Caco-2 (cell line): ENCODE results near the gene SSMEM1. TPM values are rescaled to one million over a fixed set of nuclear protein-coding genes. Genes with fewer than 3 reads are reported as not detected.
"Not testable (repeated sequence)": the region's sequence is repeated elsewhere in the genome, so short reads cannot be mapped to it uniquely, and the experiment has no call there.

ENCODE experiments used
- BruUV-seq: library from RNA; stranded (reverse); fragments of 400-500 nt; replicated peaks from 2 replicates; lab custom pipeline; 2021; lab: Mats Ljungman, UMichigan
- CTCF ChIA-PET: fragments of 300-600 bp; sonication (Branson Sonifier 250); formaldehyde crosslinking; loops from one replicate; lab custom pipeline; 2022; ENCODE audit warnings: antibody characterized with exemption; lab: Charles Lee
- POLR2A ChIA-PET: fragments of 300-600 bp; sonication (Branson Sonifier 250); formaldehyde crosslinking; loops from one replicate; lab custom pipeline; 2022; ENCODE audit warnings: antibody characterized with exemption; lab: Charles Lee
- DNase-seq, 2 experiments: peaks; one replicate each; pipeline versions ENCODE4 v3.0.0 to v3.0.0-alpha.2; 2020 to 2022
- H3K27me3 ChIP-seq: replicated peaks from 2 replicates; pipeline ENCODE4 v1.6.0; 2011; ENCODE audit warnings: low read length; ENCODE audit not compliant: control insufficient read depth, insufficient read depth
- H3K36me3 ChIP-seq: 2 replicates; pipeline ENCODE4 v1.5.1; 2011; ENCODE audit warnings: low read length; ENCODE audit not compliant: control insufficient read depth, insufficient read depth
- H3K4me1 ChIP-seq: fragments of 250-450 bp; sonication (Bioruptor Pico); 2 replicates; pipeline ENCODE4 v1.5.1; 2020; ENCODE audit warnings: mild to moderate bottlenecking
- H3K4me3 ChIP-seq: 2 replicates; pipeline ENCODE4 v1.5.1; 2011; ENCODE audit warnings: low read depth, mild to moderate bottlenecking, control low read depth, low read length
- H3K9me3 ChIP-seq: fragments of 250-450 bp; sonication (Bioruptor Pico); 2 replicates; pipeline ENCODE4 v1.5.1; 2020; ENCODE audit warnings: mild to moderate bottlenecking, moderate library complexity
- H3K27ac Mint-ChIP-seq: one replicate; pipeline ENCODE4 v1.8.0; 2022; ENCODE audit warnings: mixed read lengths; ENCODE audit not compliant: unreplicated experiment
- H3K27me3 Mint-ChIP-seq: one replicate; pipeline ENCODE4 v1.8.0; 2022; ENCODE audit warnings: mixed read lengths; ENCODE audit not compliant: insufficient read depth, unreplicated experiment
- H3K36me3 Mint-ChIP-seq: one replicate; pipeline ENCODE4 v1.8.0; 2022; ENCODE audit warnings: mild to moderate bottlenecking, mixed read lengths; ENCODE audit not compliant: insufficient read depth, unreplicated experiment
- H3K4me1 Mint-ChIP-seq: one replicate; pipeline ENCODE4 v1.8.0; 2022; ENCODE audit warnings: low read depth, mixed read lengths; ENCODE audit not compliant: unreplicated experiment
- H3K4me3 Mint-ChIP-seq: one replicate; pipeline ENCODE4 v1.8.0; 2022; ENCODE audit warnings: mild to moderate bottlenecking, moderate library complexity, mixed read lengths; ENCODE audit not compliant: unreplicated experiment
- H3K9me3 Mint-ChIP-seq: one replicate; pipeline ENCODE4 v1.8.0; 2022; ENCODE audit warnings: mixed read lengths; ENCODE audit not compliant: unreplicated experiment
- CTCF ChIP-seq, 2 experiments: fragments of 200-600 bp in 1 of 2; IDR thresholded peaks; 1 replicate in 1 of 2; 2 replicates in 1 of 2; pipeline versions ENCODE4 v1.5.1 to v1.8.0; 2011 to 2022; ENCODE audit warnings: antibody characterized with exemption in 1 of 2, control low read depth in 1 of 2, inconsistent platforms in 1 of 2, low read depth in 1 of 2, low read length in 1 of 2, mild to moderate bottlenecking in 1 of 2, moderate library complexity in 1 of 2; ENCODE audit not compliant: insufficient read depth in 1 of 2, severe bottlenecking in 1 of 2, unreplicated experiment in 1 of 2
- intact Hi-C: fragments of 100-400 bp; cut with micrococcal nuclease; formaldehyde crosslinking; loops from one replicate; pipeline ENCODE4 v1.10.0; 2022; ENCODE audit not compliant: unreplicated experiment
- total RNA-seq: library from RNA; stranded (reverse); gene quantifications from 2 replicates; pipeline ENCODE4 v1.2.3, GENCODE V29; 2022

The SSMEM1 gene
- total RNA-seq, 1 experiment from 2014 or later = not detected

GRCh38 chr7:130231792-130232191, 24.1 kb downstream of the SSMEM1 start:
- TF ChIP-seq CTCF (IDR thresholded peaks at IDR 0.05; ENCODE audit: insufficient read depth in 1 of 2, low read depth in 1 of 2, low read length in 1 of 2, severe bottlenecking in 1 of 2, unreplicated experiment in 1 of 2) = no peak

GRCh38 chr7:130232209-130232608, 24.5 kb downstream of the SSMEM1 start:
- no peaks in the 10 kb centered on the region for H3K9me3 ChIP-seq
- H3K9me3 Mint-ChIP-seq = peaks cover 10% of the 10 kb centered on the region
- H3K27me3 ChIP-seq = no peaks in the 10 kb centered on the region
- ChIA-PET CTCF (no interaction called here), POLR2A (no interaction called here)
- no peak for DNase-seq
- H3K36me3 ChIP-seq = no peaks in the 10 kb centered on the region
- H3K27ac Mint-ChIP-seq = no peak overlapping the region
- H3K4me3 Mint-ChIP-seq = no peak overlapping the region
- H3K4me1 ChIP-seq = no peaks in the 10 kb centered on the region
- H3K27me3 Mint-ChIP-seq = peaks cover 3% of the 10 kb centered on the region
- BruUV-seq = no TSS peak
- TF ChIP-seq CTCF (IDR thresholded peaks at IDR 0.05; ENCODE audit: insufficient read depth in 1 of 2, low read depth in 1 of 2, low read length in 1 of 2, severe bottlenecking in 1 of 2, unreplicated experiment in 1 of 2) = no peak
- H3K36me3 Mint-ChIP-seq = no peaks in the 10 kb centered on the region
- H3K4me3 ChIP-seq = no peak overlapping the region
- peaks cover 6% of the 10 kb centered on the region for H3K4me1 Mint-ChIP-seq
- intact Hi-C loops = no loop called here

More at GRCh38 chr7:130231792-130232191, 24.1 kb downstream of the SSMEM1 start:
- POLR2A ChIA-PET = no interaction called here
- peaks cover 7% of the 10 kb centered on the region for H3K4me1 Mint-ChIP-seq
- Histone ChIP-seq H3K4me3 (no peak overlapping the region), H3K4me1 (no peaks in the 10 kb centered on the region), H3K9me3 (no peaks in the 10 kb centered on the region), H3K36me3 (no peaks in the 10 kb centered on the region), H3K27me3 (no peaks in the 10 kb centered on the region)
- BruUV-seq = no TSS peak
- H3K4me3 Mint-ChIP-seq = no peak overlapping the region
- H3K27me3 Mint-ChIP-seq = no peaks in the 10 kb centered on the region
- CTCF ChIA-PET = no interaction called here
- H3K9me3 Mint-ChIP-seq = peaks cover 12% of the 10 kb centered on the region
- H3K36me3 Mint-ChIP-seq = no peaks in the 10 kb centered on the region
- DNase-seq = no peak
- no peak overlapping the region for H3K27ac Mint-ChIP-seq
- intact Hi-C loops = no loop called here

- H3K36me3 ChIP-seq = no peaks in the 10 kb centered on the region
- no peaks in the 10 kb centered on the region for H3K27me3 ChIP-seq
- no peaks in the 10 kb centered on the region for H3K36me3 Mint-ChIP-seq
- intact Hi-C loops = no loop called here
- peaks cover 6% of the 10 kb centered on the region for H3K4me1 Mint-ChIP-seq
- no peak overlapping the region for H3K4me3 ChIP-seq
- no peak overlapping the region for H3K27ac Mint-ChIP-seq
- peaks cover 3% of the 10 kb centered on the region for H3K27me3 Mint-ChIP-seq
- H3K4me1 ChIP-seq = no peaks in the 10 kb centered on the region
- DNase-seq = no peak
- peaks cover 10% of the 10 kb centered on the region for H3K9me3 Mint-ChIP-seq
- CTCF ChIA-PET = no interaction called here
- H3K4me3 Mint-ChIP-seq = no peak overlapping the region
- H3K9me3 ChIP-seq = no peaks in the 10 kb centered on the region; the same call in 1 of the 2 replicates
- no TSS peak for BruUV-seq
- TF ChIP-seq CTCF (IDR thresholded peaks at IDR 0.05; ENCODE audit: insufficient read depth in 1 of 2, low read depth in 1 of 2, low read length in 1 of 2, severe bottlenecking in 1 of 2, unreplicated experiment in 1 of 2) = no peak
- POLR2A ChIA-PET = no interaction called here
Measured at GRCh38 chr7:130234078-130234477, 26.4 kb downstream of the SSMEM1 start.

- POLR2A ChIA-PET = interaction anchor here (1.1 kb wide), 1 partner anchor 31 kb away, joined by 3 read pairs; the partner anchor contains the start of gene TMEM209
- H3K4me3 Mint-ChIP-seq, H3K9me3 ChIP-seq, intact Hi-C loops, DNase-seq, H3K4me1 ChIP-seq, H3K36me3 ChIP-seq, H3K4me3 ChIP-seq, H3K27me3 ChIP-seq, H3K27me3 Mint-ChIP-seq, H3K36me3 Mint-ChIP-seq, H3K4me1 Mint-ChIP-seq, CTCF ChIA-PET, H3K27ac Mint-ChIP-seq, H3K9me3 Mint-ChIP-seq, BruUV-seq: not testable (repeated sequence)
Measured at GRCh38 chr7:130236361-130236760, 28.7 kb downstream of the SSMEM1 start.
